Body of pancreas (tissue), 4 donors: ENCODE measurements around the gene NMT1.

Experiments used
- CTCF ChIP-seq, 7 experiments: fragments of 450-650 bp in 4 of 7; fragments of 200-600 bp in 3 of 7; sonication (generic) in 3 of 7; IDR thresholded peaks; one replicate each; pipeline ENCODE4 v1.5.1; 2016 to 2019; ENCODE audit warnings: antibody characterized with exemption in 7 of 7
- POLR2A ChIP-seq, 3 donors: fragments of 450-650 bp; IDR thresholded peaks; one replicate each; pipeline ENCODE4 v1.6.1; 2016; ENCODE audit warnings: antibody characterized with exemption in 3 of 3, mild to moderate bottlenecking in 2 of 3

GRCh38 chr17:45128989-45129388 lies 67.9 kb downstream of the NMT1 start:
- TF ChIP-seq CTCF (IDR thresholded peaks at IDR 0.05): no peak
- TF ChIP-seq POLR2A (IDR thresholded peaks at IDR 0.05): no peak
